HG03575 (cell line): ENCODE results near the gene ST6GAL2.

Source experiments
- ATAC-seq: cut with Tn5 transposase; IDR thresholded peaks from one replicate; pipeline ENCODE4 v1.9.1; 2021; ENCODE audit not compliant: unreplicated experiment, insufficient number of reproducible peaks, low FRiP score; ENCODE audit errors: extremely low read depth

Gene ST6GAL2

GRCh38 chr2:106839849-106840595 is 45.9 kb downstream of the ST6GAL2 start:
- no peak for ATAC-seq

GRCh38 chr2:106833256-106833655 is 52.7 kb downstream of the ST6GAL2 start:
- no peak for ATAC-seq

DNA sequence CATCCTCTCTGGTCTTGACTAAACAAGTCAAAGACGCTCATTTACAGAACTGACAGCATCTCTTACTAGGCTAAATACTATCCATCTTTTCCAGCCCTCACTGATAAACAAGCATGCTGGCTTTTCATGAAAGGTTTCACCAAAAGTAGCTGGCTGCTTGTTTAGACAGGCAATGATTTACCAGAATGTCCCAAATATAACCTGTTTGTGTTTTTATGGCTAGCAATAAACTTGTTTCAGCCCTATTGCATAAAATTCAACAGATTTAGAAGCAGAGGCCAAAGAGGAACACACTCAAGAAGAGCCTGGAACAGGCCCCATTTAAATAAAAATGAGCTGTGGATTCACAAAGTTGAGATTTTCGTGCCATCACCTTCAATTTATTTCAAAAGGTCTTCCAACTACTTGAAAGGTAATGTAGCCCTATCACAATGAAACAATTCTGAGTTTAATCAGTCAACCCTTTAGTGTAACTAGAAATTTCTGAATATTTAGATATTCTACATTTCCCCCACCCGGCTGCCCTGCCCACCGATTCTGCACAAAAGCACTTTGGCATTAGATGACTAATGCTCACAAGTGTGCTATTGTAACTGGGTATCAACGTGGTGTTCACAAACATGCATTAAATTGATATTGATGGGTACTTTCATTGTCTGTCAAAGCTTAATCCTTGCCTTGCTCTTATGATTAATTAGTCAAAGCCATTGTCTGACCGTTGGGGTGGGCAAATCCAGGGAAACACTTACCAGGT is 54.0 kb downstream of the ST6GAL2 start:
- ATAC-seq, result no peak

- ATAC-seq, result no peak
Observed at GRCh38 chr2:106831241-106831640, 54.7 kb downstream of the ST6GAL2 start.

DNA sequence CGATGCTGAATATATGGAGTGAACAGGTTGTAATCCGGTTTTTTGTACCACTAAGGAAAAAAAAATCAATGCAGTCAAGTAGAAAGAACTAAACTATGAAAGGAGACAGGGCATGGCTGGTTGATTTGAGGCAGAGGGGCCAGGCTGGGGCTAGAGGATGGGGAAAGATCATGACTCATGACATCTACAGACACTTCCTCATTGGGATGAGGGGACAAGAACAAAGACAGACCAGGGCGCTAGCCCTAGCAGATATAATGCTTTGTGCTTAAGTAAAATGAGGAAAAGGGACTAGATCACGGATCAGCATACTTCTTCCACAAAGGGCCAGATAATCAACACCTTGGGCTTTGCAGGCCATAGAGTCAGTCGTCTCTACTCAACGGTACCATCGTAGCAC is 55.8 kb downstream of the ST6GAL2 start:
- no peak for ATAC-seq

- no peak for ATAC-seq
Observed at GRCh38 chr2:106828119-106828518, 57.8 kb downstream of the ST6GAL2 start.

DNA sequence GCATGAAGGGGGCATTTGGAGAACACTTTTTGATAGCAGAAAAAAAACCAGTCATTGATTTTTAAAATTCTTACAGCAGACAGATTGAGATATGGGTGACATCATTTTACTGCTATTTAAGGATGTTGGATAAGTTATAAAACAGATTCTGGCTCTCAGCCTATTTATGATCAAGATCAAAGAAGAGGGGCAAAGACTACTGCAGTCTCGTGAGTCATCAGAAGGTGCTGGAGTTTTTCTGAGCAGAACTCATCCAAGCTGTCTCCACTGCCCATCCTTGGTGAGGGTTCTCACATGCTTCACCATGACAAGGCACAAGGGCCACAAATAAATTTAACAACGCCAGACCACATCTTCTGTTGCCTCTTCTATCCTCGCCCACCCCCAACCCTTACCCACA is 58.8 kb downstream of the ST6GAL2 start:
- no peak for ATAC-seq

DNA sequence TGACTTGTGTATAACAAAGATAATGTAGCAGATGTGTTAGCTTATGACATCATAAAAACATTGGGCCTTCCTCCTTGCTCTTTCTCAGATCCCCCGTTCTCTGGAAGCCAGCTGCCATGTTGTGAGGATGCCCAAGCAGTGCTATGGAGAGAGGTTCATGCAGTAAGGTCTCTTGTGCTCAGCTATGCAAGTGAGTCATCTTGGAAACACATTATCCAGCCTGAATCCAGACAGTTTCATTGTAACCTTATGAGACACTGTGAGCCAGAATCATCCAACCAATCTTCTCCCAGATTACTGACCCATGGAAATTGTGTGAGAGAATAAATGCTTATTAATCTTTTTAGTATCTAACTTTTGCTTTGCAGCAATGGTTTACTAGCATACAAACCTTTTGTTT is 60.8 kb downstream of the ST6GAL2 start:
- no peak for ATAC-seq

DNA sequence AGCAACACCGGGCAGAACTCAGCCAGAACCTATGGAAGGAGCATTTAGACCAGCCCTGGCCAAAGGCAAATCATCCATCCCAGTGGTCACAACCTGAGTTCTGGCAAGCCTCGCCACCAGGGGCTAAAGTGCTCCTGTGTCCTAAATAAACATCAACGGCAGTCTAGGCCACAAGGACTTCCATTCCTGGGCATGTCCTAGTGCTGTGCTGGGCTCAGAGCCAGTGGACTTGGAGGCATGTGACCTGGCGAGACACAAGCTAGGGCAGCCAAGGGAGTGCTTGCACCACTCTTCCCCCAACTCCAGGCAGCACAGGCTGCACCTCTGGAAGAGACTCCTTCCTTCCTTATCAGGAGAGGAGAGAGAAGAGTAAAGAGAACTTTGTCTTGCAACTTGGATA is 69.0 kb downstream of the ST6GAL2 start:
- no peak for ATAC-seq

GRCh38 chr2:106812841-106813240 is 73.1 kb downstream of the ST6GAL2 start:
- ATAC-seq, result no peak

GRCh38 chr2:106812383-106812782 is 73.6 kb downstream of the ST6GAL2 start:
- no peak for ATAC-seq

- ATAC-seq, result no peak
Observed at GRCh38 chr2:106805716-106806115, 80.3 kb downstream of the ST6GAL2 start.

DNA sequence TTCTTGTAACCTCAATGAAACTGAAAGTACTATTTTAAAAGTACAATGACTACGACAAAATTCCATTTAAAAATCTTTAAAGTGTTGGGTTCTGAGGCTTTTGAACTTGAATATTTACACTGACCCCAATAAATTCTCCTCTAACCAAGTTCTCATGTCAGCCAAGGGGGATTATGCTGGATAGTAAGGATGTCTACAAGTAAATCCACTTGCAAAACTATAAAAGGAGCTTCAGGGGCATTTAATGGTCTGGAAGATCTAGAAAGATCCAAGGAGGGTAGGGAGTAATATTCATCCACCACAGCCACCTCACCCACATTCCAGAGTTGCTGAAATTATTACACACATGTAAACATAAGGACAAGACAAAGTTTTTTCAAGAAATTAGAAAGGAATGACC is 81.8 kb downstream of the ST6GAL2 start:
- no peak for ATAC-seq

DNA sequence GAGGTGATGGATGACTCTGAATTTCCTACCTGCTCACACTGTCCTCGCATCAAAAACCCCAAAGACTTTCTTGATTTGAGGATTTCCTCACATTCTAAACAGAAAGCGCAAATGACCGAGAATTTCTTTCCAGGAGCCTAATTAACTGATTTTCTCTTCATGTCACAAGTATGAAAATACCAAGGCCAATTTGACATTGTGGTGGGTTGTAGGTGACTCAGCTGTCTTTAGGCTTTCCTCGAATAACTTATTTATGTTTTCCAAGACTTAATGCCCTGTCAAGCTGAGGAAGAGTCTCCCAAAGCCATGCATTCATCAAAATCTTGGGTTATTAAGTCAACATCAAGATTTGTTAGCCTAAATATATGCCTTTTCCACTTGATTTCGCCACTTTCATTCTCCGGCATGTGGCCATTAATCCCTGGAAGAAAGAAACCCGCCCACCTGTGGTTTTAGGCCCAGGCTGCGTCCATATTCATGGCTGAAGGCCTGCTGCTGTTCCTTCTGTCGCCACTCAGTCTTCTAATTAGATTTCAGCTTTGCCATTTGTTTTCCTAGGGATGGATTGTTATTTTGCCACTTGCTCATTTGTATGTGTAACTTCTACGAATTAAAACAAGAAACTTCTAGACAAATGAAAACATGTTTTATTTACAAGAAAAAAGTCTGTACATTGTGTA is 84.9 kb downstream of the ST6GAL2 start:
- ATAC-seq, result no peak

- ATAC-seq, result no peak
Observed at GRCh38 chr2:106800180-106800579, 85.8 kb downstream of the ST6GAL2 start.

GRCh38 chr2:106798826-106799552 is 87.0 kb downstream of the ST6GAL2 start:
- ATAC-seq, result no peak

GRCh38 chr2:106797494-106797893 is 88.5 kb downstream of the ST6GAL2 start:
- no peak for ATAC-seq

- ATAC-seq, result no peak
Observed at GRCh38 chr2:106792671-106793070, 93.3 kb downstream of the ST6GAL2 start.

DNA sequence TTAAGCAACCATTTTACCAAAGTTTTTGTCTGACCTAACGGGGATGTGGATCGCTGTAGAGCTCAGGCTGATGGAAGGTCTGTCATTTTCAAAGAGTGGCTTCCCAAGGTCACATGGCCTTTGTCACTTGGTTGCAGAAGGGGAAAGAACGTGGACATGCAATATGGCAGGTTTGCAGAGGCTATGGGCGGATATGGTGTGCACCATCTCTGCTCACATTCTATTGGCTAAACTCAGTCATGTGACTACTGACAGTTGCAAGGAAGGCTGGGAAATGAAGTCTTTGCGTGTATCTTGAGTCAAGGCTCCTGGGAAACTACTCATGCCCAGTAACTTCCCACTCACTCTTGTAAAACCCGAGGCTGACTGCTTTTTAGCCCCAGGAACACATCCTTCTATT is 96.8 kb downstream of the ST6GAL2 start:
- no peak for ATAC-seq
